Fibroblast of mammary gland (primary cell): Measurements from ENCODE around the gene ASB3.

Experiments used
- DNase-seq: peaks from one replicate; pipeline ENCODE4 v3.0.0-alpha.2; 2010; ENCODE audit warnings: low read depth
- H3K4me3 ChIP-seq: 2 replicates; pipeline ENCODE4 v1.5.1; 2011; ENCODE audit warnings: low read depth, mild to moderate bottlenecking, low read length, moderate library complexity; ENCODE audit not compliant: control insufficient read depth
- CTCF ChIP-seq: conservative IDR thresholded peaks from 2 replicates; pipeline ENCODE4 v1.5.1; 2011; ENCODE audit warnings: low read depth, low read length, inconsistent platforms; ENCODE audit not compliant: control insufficient read depth, insufficient read depth

The ASB3 gene

DNA sequence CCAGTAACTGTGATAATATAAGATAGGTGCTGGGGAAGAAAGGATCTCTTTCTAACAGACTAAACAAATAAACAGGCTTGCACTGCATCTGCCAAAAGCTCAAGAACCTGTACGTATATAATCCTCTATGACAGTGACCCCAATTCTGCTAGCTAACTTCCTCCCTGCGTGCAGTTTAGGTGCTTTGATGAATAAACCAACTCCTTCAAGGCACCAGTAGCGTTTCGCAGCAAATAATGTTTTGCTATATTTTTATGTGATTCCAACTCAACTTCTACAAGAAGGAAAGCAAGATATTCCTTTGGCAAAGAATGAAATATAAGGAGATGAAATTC lies 154.7 kb downstream of the ASB3 start:
- H3K4me3 ChIP-seq, result no peak overlapping the region
- DNase-seq, result no peak
- TF ChIP-seq CTCF, result no peak

DNA sequence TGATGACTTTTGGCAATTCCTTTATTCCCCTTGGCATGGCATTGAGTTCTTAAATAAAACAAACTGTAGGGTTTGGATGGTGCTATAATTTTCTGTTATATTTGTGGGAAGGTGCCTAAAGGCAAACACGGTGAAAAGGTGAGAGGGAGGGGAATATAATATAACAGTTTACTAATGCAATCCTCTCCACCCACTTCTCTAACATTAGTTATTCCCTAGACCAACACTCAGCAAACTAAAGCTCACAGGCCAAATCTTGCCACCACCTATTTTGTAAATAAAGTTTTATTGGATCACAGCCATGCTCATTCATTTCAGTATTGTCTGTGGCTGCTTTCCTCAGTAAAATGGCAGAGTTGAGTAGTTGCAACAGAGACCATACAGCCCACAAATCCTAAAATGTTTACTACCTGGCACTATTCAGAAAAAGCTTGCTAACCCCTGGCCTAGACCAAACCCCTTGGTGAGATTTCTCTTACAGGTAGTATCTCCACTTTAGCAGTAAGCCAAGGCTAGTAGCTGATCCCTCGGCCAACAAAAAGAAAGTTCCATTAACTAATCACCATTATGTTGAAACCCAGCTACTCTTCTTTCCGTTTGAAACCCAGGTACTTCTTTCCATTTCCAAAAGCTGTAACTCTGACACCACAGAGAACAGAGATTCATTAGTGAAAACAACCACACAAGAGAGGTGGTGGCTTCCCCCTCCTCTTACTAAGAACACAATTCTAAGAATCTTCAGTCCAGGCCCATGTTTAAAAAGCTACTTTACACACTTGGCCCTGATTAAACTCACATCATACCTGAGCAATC lies 155.2 kb downstream of the ASB3 start:
- no peak for TF ChIP-seq CTCF
- no peak overlapping the region for H3K4me3 ChIP-seq
- no peak for DNase-seq

DNA sequence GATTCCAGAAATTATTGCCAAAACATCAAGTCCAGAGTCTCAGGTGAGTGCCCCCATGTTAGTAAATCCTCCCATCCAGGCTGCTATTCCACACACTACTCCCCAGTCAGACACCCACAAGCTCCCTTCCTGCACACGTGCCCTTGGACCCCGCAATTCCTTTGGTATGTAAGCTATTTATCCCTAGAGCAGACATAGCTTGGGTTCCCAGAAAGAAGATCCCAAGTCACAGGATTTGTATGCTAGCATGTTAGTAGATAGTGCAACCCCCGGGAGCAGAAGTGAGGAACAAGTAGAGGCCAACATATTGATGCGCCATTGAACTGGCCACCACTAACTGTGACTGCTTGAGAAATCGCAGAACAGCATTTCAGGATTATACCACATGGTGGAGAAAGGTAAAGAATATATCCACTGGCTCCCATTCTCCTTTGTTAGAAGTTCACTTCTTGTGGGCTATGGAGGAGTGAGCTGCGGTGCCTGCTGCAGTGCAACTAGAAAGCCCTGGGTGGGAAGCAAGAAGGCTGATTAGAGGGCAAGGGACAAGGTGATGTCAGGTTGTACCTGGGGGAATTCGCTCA lies 156.6 kb downstream of the ASB3 start:
- DNase-seq, result no peak
- H3K4me3 ChIP-seq, result no peak overlapping the region
- no peak for TF ChIP-seq CTCF

DNA sequence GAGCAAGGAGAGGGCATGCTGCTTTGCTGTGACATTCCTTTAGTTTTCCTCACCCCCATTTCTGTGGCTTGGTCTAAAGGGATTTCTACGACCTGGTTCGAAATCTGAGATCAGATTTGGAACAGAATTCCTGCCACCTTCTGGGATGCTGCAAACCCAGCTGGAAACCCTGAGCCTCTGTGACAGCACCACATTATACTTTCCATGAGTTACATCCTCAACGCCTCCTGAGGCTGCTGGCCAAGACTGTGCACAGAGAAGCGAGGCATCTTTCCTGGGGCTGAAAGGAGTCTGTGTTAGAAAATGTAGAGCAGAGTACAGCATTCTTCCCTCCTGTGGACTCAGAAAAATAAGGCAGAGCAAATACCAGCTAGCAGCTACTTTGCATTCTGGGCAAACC lies 157.3 kb downstream of the ASB3 start:
- TF ChIP-seq CTCF, result no peak
- H3K4me3 ChIP-seq, result no peak overlapping the region
- DNase-seq, result no peak

DNA sequence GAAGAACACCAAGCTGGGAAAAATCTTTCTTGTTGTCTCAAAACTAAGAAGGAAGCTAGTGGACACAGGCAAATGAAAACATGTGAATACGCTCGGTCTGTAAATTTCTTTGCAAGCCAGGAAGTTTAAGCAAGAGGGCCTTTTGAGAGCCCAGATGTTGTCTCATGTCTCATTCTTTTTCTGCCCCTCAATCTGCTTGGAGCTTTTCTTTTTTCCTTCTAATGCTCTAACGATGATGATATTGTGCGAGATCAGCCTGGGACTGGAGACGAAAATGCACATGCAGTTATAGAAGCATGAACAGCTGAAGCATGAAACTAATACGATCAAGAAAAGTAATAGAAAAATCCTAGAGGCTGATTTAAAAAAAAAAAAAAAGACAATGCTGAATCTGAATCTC lies 157.8 kb downstream of the ASB3 start:
- no peak overlapping the region for H3K4me3 ChIP-seq
- no peak for TF ChIP-seq CTCF
- DNase-seq, result no peak

DNA sequence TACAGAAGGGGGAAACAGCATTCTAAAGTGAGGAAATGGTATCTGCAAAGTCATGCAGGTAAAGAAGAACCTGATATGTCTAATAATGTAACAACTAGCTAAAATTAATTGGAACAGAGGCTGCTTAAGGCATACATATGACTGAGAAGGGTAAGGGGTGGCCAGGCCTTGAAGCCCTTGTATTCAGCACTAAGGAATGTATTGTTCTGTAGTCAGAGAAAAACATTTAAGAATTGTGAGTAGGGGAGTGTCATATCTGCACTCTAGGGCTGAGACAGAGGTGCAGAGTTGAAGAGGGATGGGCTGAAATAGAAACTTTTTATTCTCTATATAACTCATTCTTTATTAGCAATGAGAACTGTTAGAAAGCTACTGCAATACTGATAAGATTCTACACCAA lies 164.6 kb downstream of the ASB3 start:
- no peak for TF ChIP-seq CTCF

More for the DNA sequence above, 164.6 kb downstream of the ASB3 start:
- no peak overlapping the region for H3K4me3 ChIP-seq
- DNase-seq, result no peak
